HepG2 (cell line): Measurements from ENCODE around the gene COQ9. TPM values are rescaled to one million over a fixed set of nuclear protein-coding genes. Genes with fewer than 3 reads are reported as not detected.
A peak's percentile ranks its signal among the peaks of the same experiment; 100 is the strongest.

Source experiments
- ASH2L ChIP-seq: fragments of 300-600, 200-600 bp; sonication (generic); IDR thresholded peaks from 2 replicates; pipeline ENCODE4 v1.7.0; 2017; ENCODE audit warnings: low read depth, mild to moderate bottlenecking, moderate library complexity, mixed read lengths, low read length; ENCODE audit not compliant: insufficient read length
- FOSL1 ChIP-seq: sonication (generic); formaldehyde crosslinking; IDR thresholded peaks from 2 replicates; pipeline ENCODE4 v1.9.0; 2021; ENCODE audit warnings: missing genetic modification reagents, borderline replicate concordance
- GATA4 ChIP-seq: sonication (generic); IDR thresholded peaks from 2 replicates; pipeline ENCODE4 v1.6.1; 2016; ENCODE audit warnings: antibody characterized with exemption, low read depth, borderline replicate concordance
- GATAD2A ChIP-seq: IDR thresholded peaks from 2 replicates; pipeline ENCODE4 v1.6.1; 2016
- HMG20A ChIP-seq: IDR thresholded peaks from 2 replicates; pipeline ENCODE4 v1.6.1; 2016; ENCODE audit warnings: borderline replicate concordance
- HNRNPL ChIP-seq: fragments of 200-400 bp; formaldehyde crosslinking; IDR thresholded peaks from 2 replicates; pipeline ENCODE4 v1.6.1; 2017; ENCODE audit warnings: mild to moderate bottlenecking, low read depth, low read length
- KDM5B ChIP-seq: sonication (generic); formaldehyde crosslinking; IDR thresholded peaks from 2 replicates; pipeline ENCODE4 v1.4.0; 2020; ENCODE audit warnings: missing genetic modification reagents, mild to moderate bottlenecking, borderline replicate concordance
- MXD1 ChIP-seq: sonication (generic); formaldehyde crosslinking; IDR thresholded peaks from 2 replicates; pipeline ENCODE4 v1.4.0; 2020; ENCODE audit warnings: mild to moderate bottlenecking, missing genetic modification reagents
- NPAS2 ChIP-seq: sonication (generic); formaldehyde crosslinking; IDR thresholded peaks from 2 replicates; pipeline ENCODE4 v1.8.0; 2022; ENCODE audit warnings: mild to moderate bottlenecking, missing genetic modification reagents, borderline replicate concordance
- PAX8 ChIP-seq: sonication (generic); formaldehyde crosslinking; IDR thresholded peaks from 2 replicates; pipeline ENCODE4 v1.8.0; 2022; ENCODE audit warnings: mild to moderate bottlenecking, missing genetic modification reagents, borderline replicate concordance
- PTBP1 ChIP-seq: fragments of 200-400 bp; formaldehyde crosslinking; IDR thresholded peaks from 2 replicates; pipeline ENCODE4 v1.6.1; 2018; ENCODE audit warnings: low read length, low read depth; ENCODE audit not compliant: poor library complexity, severe bottlenecking
- RAD51 ChIP-seq: fragments of 450-650 bp; IDR thresholded peaks from 2 replicates; pipeline ENCODE4 v1.6.1; 2016; ENCODE audit warnings: borderline replicate concordance
- RBFOX2 ChIP-seq: fragments of 200-400 bp; formaldehyde crosslinking; IDR thresholded peaks from 2 replicates; pipeline ENCODE4 v1.6.1; 2017; ENCODE audit warnings: low read depth, mild to moderate bottlenecking, low read length
- SAP130 ChIP-seq: IDR thresholded peaks from 2 replicates; pipeline ENCODE4 v1.6.1; 2016; ENCODE audit warnings: low read depth
- SNAI1 ChIP-seq: sonication (generic); formaldehyde crosslinking; IDR thresholded peaks from 2 replicates; pipeline ENCODE4 v1.5.0; 2020; ENCODE audit warnings: mild to moderate bottlenecking, missing genetic modification reagents, borderline replicate concordance
- SUZ12 ChIP-seq: fragments of 150-350 bp; IDR thresholded peaks from 2 replicates; pipeline ENCODE4 v1.6.1; 2014; ENCODE audit warnings: low read depth, low read length
- UBTF ChIP-seq: sonication (generic); formaldehyde crosslinking; IDR thresholded peaks from 2 replicates; pipeline ENCODE4 v1.4.0; 2020; ENCODE audit warnings: mild to moderate bottlenecking, missing genetic modification reagents
- YY1 ChIP-seq: IDR thresholded peaks from 2 replicates; pipeline ENCODE4 v1.6.1; 2011; ENCODE audit warnings: low read length, low read depth, moderate library complexity, mild to moderate bottlenecking; ENCODE audit not compliant: insufficient read depth, insufficient replicate concordance
- ZBTB42 ChIP-seq: sonication (generic); formaldehyde crosslinking; IDR thresholded peaks from 2 replicates; pipeline ENCODE4 v1.5.0; 2020; ENCODE audit warnings: mild to moderate bottlenecking, missing genetic modification reagents
- ZFY ChIP-seq: sonication (generic); formaldehyde crosslinking; IDR thresholded peaks from 2 replicates; pipeline ENCODE4 v1.4.0; 2020; ENCODE audit warnings: missing genetic modification reagents
- ZNF264 ChIP-seq: sonication (generic); formaldehyde crosslinking; IDR thresholded peaks from 2 replicates; pipeline ENCODE4 v1.4.0; 2020; ENCODE audit warnings: missing genetic modification reagents
- ZNF3 ChIP-seq: IDR thresholded peaks from 2 replicates; pipeline ENCODE4 v1.7.0; 2017; ENCODE audit warnings: inconsistent platforms
- ZNF589 ChIP-seq: sonication (generic); formaldehyde crosslinking; conservative IDR thresholded peaks from 2 replicates; pipeline ENCODE4 v1.8.0; 2022; ENCODE audit warnings: mild to moderate bottlenecking, moderate library complexity, missing genetic modification reagents
- ZNF841 ChIP-seq: sonication (generic); formaldehyde crosslinking; IDR thresholded peaks from 2 replicates; pipeline ENCODE4 v1.8.1; 2023; ENCODE audit warnings: missing genetic modification reagents, borderline replicate concordance
- polyA plus RNA-seq, 8 experiments: library from polyadenylated mRNA; depleted of rRNA in 3 of 8; stranded (reverse) in 7 of 8; unstranded in 1 of 8; fragments of >200 nt; fragmentation: Illumina TruSeq in 4 of 8; extraction: Trizol in 4 of 8; gene quantifications; 2 replicates each; pipeline versions ENCODE4 v1.2.1 to v1.2.3, GENCODE V29; 2011 to 2016; ENCODE audit warnings: low read depth in 4 of 8, missing spikeins in 1 of 8, mixed read lengths in 1 of 8; ENCODE audit not compliant: insufficient read depth in 1 of 8
- total RNA-seq, 5 experiments: library from RNA; depleted of rRNA; stranded (reverse); fragments of >200 nt; fragmentation: Illumina TruSeq; extraction: Trizol; gene quantifications; 2 replicates each; pipeline ENCODE4 v1.2.3, GENCODE V29; 2016; ENCODE audit warnings: low read depth in 1 of 5
- TF ChIP-seq, protein P1 (sequence below): sonication (generic); formaldehyde crosslinking; IDR thresholded peaks from 2 replicates; pipeline ENCODE4 v1.4.0; 2020; ENCODE audit warnings: mild to moderate bottlenecking, missing genetic modification reagents

Gene COQ9
- total and polyA plus RNA-seq, 2 of the 13 experiments (the other 11 are each of a cell fraction or from before 2014, with no cell fraction given) = 57.5 to 108 TPM

- TF ChIP-seq UBTF (CRISPR knock-in tag) (peak; percentile 81), GATA4 (peak; percentile 68; the same call in 1 of the 2 replicates), SUZ12 (no peak), PTBP1 (peak; percentile 87), FOSL1 (no peak), ZBTB42 (CRISPR knock-in tag) (peak; percentile 73; the same call in 1 of the 2 replicates), HMG20A (CRISPR knock-in tag) (peak; percentile 48; the same call in 1 of the 2 replicates), YY1 (peak; percentile 61), ZNF841 (CRISPR knock-in tag) (no peak), KDM5B (CRISPR knock-in tag) (peak; percentile 87), SNAI1 (CRISPR knock-in tag) (peak; percentile 94; the same call in 1 of the 2 replicates), HNRNPL (peak; percentile 84; the same call in 1 of the 2 replicates), RBFOX2 (peak; percentile 78), ASH2L (peak; percentile 84), ZNF264 (0 out of 2 replicates have a peak, but pooled peaks have one; percentile 42), PAX8 (CRISPR knock-in tag) (no peak), ZNF3 (CRISPR knock-in tag) (peak; percentile 41; the same call in 1 of the 2 replicates), GATAD2A (CRISPR knock-in tag) (peak; percentile 79), ZNF589 (CRISPR knock-in tag) (peak; percentile 41; the same call in 1 of the 2 replicates), NPAS2 (CRISPR knock-in tag) (no peak), MXD1 (peak; percentile 86), SAP130 (peak; percentile 85), ZFY (peak; percentile 92), RAD51 (no peak)
- TF ChIP-seq, protein P1, sequence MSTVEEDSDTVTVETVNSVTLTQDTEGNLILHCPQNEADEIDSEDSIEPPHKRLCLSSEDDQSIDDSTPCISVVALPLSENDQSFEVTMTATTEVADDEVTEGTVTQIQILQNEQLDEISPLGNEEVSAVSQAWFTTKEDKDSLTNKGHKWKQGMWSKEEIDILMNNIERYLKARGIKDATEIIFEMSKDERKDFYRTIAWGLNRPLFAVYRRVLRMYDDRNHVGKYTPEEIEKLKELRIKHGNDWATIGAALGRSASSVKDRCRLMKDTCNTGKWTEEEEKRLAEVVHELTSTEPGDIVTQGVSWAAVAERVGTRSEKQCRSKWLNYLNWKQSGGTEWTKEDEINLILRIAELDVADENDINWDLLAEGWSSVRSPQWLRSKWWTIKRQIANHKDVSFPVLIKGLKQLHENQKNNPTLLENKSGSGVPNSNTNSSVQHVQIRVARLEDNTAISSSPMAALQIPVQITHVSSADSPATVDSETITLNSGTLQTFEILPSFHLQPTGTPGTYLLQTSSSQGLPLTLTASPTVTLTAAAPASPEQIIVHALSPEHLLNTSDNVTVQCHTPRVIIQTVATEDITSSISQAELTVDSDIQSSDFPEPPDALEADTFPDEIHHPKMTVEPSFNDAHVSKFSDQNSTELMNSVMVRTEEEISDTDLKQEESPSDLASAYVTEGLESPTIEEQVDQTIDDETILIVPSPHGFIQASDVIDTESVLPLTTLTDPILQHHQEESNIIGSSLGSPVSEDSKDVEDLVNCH = no peak
These were observed 32.9 kb downstream of the COQ9 start (continued) for GRCh38 chr16:57479976-57480753.
